Tibial artery (tissue), 4 donors: ENCODE results near the gene SLC13A5.
"Not testable (repeated sequence)": the region's sequence is repeated elsewhere in the genome, so short reads cannot be mapped to it uniquely, and the experiment has no call there.

ENCODE experiments used
- DNase-seq, 2 donors: peaks; one replicate each; pipeline ENCODE4 v3.0.0-alpha.2; 2019
- H3K27ac ChIP-seq, 2 donors: fragments of 200-600 bp; sonication (generic) in 1 of 2; 1 replicate in 1 of 2; 2 replicates in 1 of 2; pipeline ENCODE4 v1.5.1; 2018 to 2019; ENCODE audit warnings: mild to moderate bottlenecking in 1 of 2
- H3K27me3 ChIP-seq, 2 donors: fragments of 200-600 bp; sonication (generic) in 1 of 2; one replicate each; pipeline versions ENCODE4 v1.5.1 to v1.6.0; 2016 to 2019
- H3K36me3 ChIP-seq, 3 donors: fragments of 200-600 bp; sonication (generic) in 2 of 3; one replicate each; pipeline ENCODE4 v1.5.1; 2016 to 2019; ENCODE audit warnings: mild to moderate bottlenecking in 2 of 3
- H3K4me1 ChIP-seq, 4 donors: fragments of 200-600 bp; sonication (generic) in 2 of 4; 1 replicate in 3 of 4; 2 replicates in 1 of 4; pipeline ENCODE4 v1.5.1; 2016 to 2019
- H3K4me3 ChIP-seq, 2 donors: fragments of 200-600 bp; sonication (generic) in 1 of 2; 1 replicate in 1 of 2; 2 replicates in 1 of 2; pipeline ENCODE4 v1.5.1; 2018 to 2019; ENCODE audit warnings: mild to moderate bottlenecking in 2 of 2
- H3K9me3 ChIP-seq, 3 donors: fragments of 200-600 bp; sonication (generic) in 1 of 3; one replicate each; pipeline ENCODE4 v1.5.1; 2016 to 2019
- CTCF ChIP-seq, 2 experiments: fragments of 200-600 bp in 1 of 2; fragments of 450-650 bp in 1 of 2; IDR thresholded peaks; one replicate each; pipeline ENCODE4 v1.5.1; 2017 to 2019; ENCODE audit warnings: antibody characterized with exemption in 2 of 2, mild to moderate bottlenecking in 1 of 2, moderate library complexity in 1 of 2
- intact Hi-C: fragments of 100-400 bp; cut with DNase I; formaldehyde crosslinking; loops from one replicate; pipeline ENCODE4 v1.15.0; 2023; ENCODE audit warnings: low total_unique reads

The SLC13A5 gene

GRCh38 chr17:6657633-6658287 is 55.4 kb downstream of the SLC13A5 start:
- H3K4me1 ChIP-seq = peaks cover 0 to 6% (median 1%) of the 10 kb centered on the region in 4 donors
- H3K27ac ChIP-seq = no peak overlapping the region
- no peak for DNase-seq
- no peak for TF ChIP-seq CTCF (IDR thresholded peaks at IDR 0.05)
- H3K27me3 ChIP-seq = peaks cover 0 to 59% of the 10 kb centered on the region in 2 donors
- no peak overlapping the region for H3K4me3 ChIP-seq
- H3K9me3 ChIP-seq = peaks cover 0 to 4% (median 0%) of the 10 kb centered on the region in 3 donors
- no peaks in the 10 kb centered on the region for H3K36me3 ChIP-seq
- intact Hi-C loops = no loop called here

- H3K27ac ChIP-seq, H3K36me3 ChIP-seq, intact Hi-C loops, H3K9me3 ChIP-seq, DNase-seq, H3K4me3 ChIP-seq: not testable (repeated sequence)
- H3K4me1 ChIP-seq = peaks cover 0 to 14% (median 5%) of the 10 kb centered on the region in 4 donors
- H3K27me3 ChIP-seq = peaks cover 0 to 56% of the 10 kb centered on the region in 2 donors
Observed at GRCh38 chr17:6656797-6657632, 56.2 kb downstream of the SLC13A5 start.

GRCh38 chr17:6655732-6656361 is 57.3 kb downstream of the SLC13A5 start:
- peaks cover 0 to 19% (median 10%) of the 10 kb centered on the region in 4 donors for H3K4me1 ChIP-seq
- H3K9me3 ChIP-seq, H3K36me3 ChIP-seq, intact Hi-C loops, H3K27ac ChIP-seq, H3K4me3 ChIP-seq, DNase-seq: not testable (repeated sequence)
- peaks cover 0 to 53% of the 10 kb centered on the region in 2 donors for H3K27me3 ChIP-seq

GRCh38 chr17:6654841-6655731 is 58.1 kb downstream of the SLC13A5 start:
- peak overlapping the region in 1 of 2 donors; percentile 8 for H3K4me3 ChIP-seq
- peaks cover 0 to 45% of the 10 kb centered on the region in 2 donors for H3K27me3 ChIP-seq
- intact Hi-C loops = no loop called here
- peaks cover 0 to 4% (median 0%) of the 10 kb centered on the region in 3 donors for H3K9me3 ChIP-seq
- no peaks in the 10 kb centered on the region for H3K36me3 ChIP-seq
- H3K4me1 ChIP-seq = peaks cover 0 to 26% (median 15%) of the 10 kb centered on the region in 4 donors
- DNase-seq = no peak
- no peak for TF ChIP-seq CTCF (IDR thresholded peaks at IDR 0.05)
- H3K27ac ChIP-seq = no peak overlapping the region

- no peak for TF ChIP-seq CTCF (IDR thresholded peaks at IDR 0.05)
- peak overlapping the region; percentile 65 to 86 for H3K4me3 ChIP-seq
- peak; percentile 66 to 90 for DNase-seq
- H3K27me3 ChIP-seq = peaks cover 0 to 19% of the 10 kb centered on the region in 2 donors
- H3K9me3 ChIP-seq = peaks cover 0 to 4% (median 0%) of the 10 kb centered on the region in 3 donors
- H3K4me1 ChIP-seq = peaks cover 0 to 37% (median 23%) of the 10 kb centered on the region in 4 donors
- peaks cover 15 to 21% (median 17%) of the 10 kb centered on the region in 3 donors for H3K36me3 ChIP-seq
- intact Hi-C loops = no loop called here
- peak overlapping the region; percentile 84 to 86 for H3K27ac ChIP-seq
Observed at GRCh38 chr17:6651919-6652452, 61.2 kb downstream of the SLC13A5 start.
